ENCODE measurements around the gene SPTBN1. TPM values are rescaled to one million over a fixed set of nuclear protein-coding genes. Genes with fewer than 3 reads are reported as not detected.

SPTBN1 gene
- total RNA-seq, 1 experiment from 2014 or later: 262 TPM

- H4K20me1 ChIP-seq (ENCODE audit: insufficient read depth): no peaks in the 10 kb centered on the region; the same call in none of the 2 replicates
- intact Hi-C loops (cut with micrococcal nuclease; ENCODE audit: unreplicated experiment): no loop called here
- H3K4me3 ChIP-seq: no peak overlapping the region
Measured at GRCh38 chr2:54579682-54580620, 123.8 kb downstream of the SPTBN1 start.

GRCh38 chr2:54581326-54582039 lies 125.4 kb downstream of the SPTBN1 start:
- Histone ChIP-seq H3K27me3 (ENCODE audit: insufficient read depth, low read depth) (no peaks in the 10 kb centered on the region), H3K4me1 (replicated peaks; ENCODE audit: insufficient read depth) (peaks cover 33% of the 10 kb centered on the region), H2AFZ (no peak overlapping the region), H3K79me2 (ENCODE audit: low read depth) (peaks cover 96% of the 10 kb centered on the region), H3K9me2 (ENCODE audit: insufficient read depth) (no peaks in the 10 kb centered on the region), H3K4me3 (no peak overlapping the region), H3F3A (ENCODE audit: insufficient read depth, low read depth) (no peaks in the 10 kb centered on the region; the same call in 1 of the 2 replicates), H3K36me3 (ENCODE audit: low read depth) (peaks cover 4% of the 10 kb centered on the region), H4K20me1 (ENCODE audit: insufficient read depth) (peaks cover 5% of the 10 kb centered on the region; the same call in 1 of the 2 replicates), H3K9me3 (ENCODE audit: insufficient read depth, low read depth) (no peaks in the 10 kb centered on the region), H3K27ac (no peak overlapping the region), H3K4me2 (no peak overlapping the region)
- CTCF ChIA-PET: interaction anchor here (0.5 to 0.6 kb wide), 2 partner anchors 57 to 467 kb away, joined by 3 to 11 read pairs; no protein-coding TSS in a partner anchor
- no peak for DNase-seq
- TF ChIP-seq EZH2 (IDR thresholded peaks at IDR 0.05; ENCODE audit: low read depth) (no peak), CTCF (conservative IDR thresholded peaks at IDR 0.05) (no peak)
- POLR2A ChIA-PET (ENCODE audit: unreplicated experiment): interaction anchor here (0.8 kb wide), 1 partner anchor 359 kb away, joined by 26 read pairs; no protein-coding TSS in a partner anchor
- intact Hi-C loops (cut with micrococcal nuclease; ENCODE audit: unreplicated experiment): no loop called here
- BruUV-seq (replicated peaks): no TSS peak

More at GRCh38 chr2:54579682-54580620, 123.8 kb downstream of the SPTBN1 start:
- no peaks in the 10 kb centered on the region for H3K9me2 ChIP-seq (ENCODE audit: insufficient read depth)
- H3K4me1 ChIP-seq (replicated peaks; ENCODE audit: insufficient read depth): peaks cover 46% of the 10 kb centered on the region
- TF ChIP-seq EZH2 (IDR thresholded peaks at IDR 0.05; ENCODE audit: low read depth): no peak
- TF ChIP-seq CTCF (conservative IDR thresholded peaks at IDR 0.05): no peak
- no peaks in the 10 kb centered on the region for H3K27me3 ChIP-seq (ENCODE audit: insufficient read depth, low read depth)
- peak in 1 of 2 experiments; percentile 77 for DNase-seq
- ChIA-PET CTCF (interaction anchor here (0.6 to 0.7 kb wide), 5 partner anchors 15 to 1030 kb away, joined by 3 to 6 read pairs (median 4); no protein-coding TSS in a partner anchor), POLR2A (ENCODE audit: unreplicated experiment) (interaction anchor here (0.5 to 1.0 kb wide), 2 partner anchors 13 to 477 kb away, joined by 3 to 5 read pairs; no protein-coding TSS in a partner anchor)
- peaks cover 7% of the 10 kb centered on the region for H3F3A ChIP-seq (ENCODE audit: insufficient read depth, low read depth)
- H3K27ac ChIP-seq: peak overlapping the region; percentile 50
- peak overlapping the region; percentile 15 for H3K4me2 ChIP-seq
- H3K9me3 ChIP-seq (ENCODE audit: insufficient read depth, low read depth): no peaks in the 10 kb centered on the region
- H3K36me3 ChIP-seq (ENCODE audit: low read depth): peaks cover 6% of the 10 kb centered on the region
- H2AFZ ChIP-seq: no peak overlapping the region
- peaks cover 96% of the 10 kb centered on the region for H3K79me2 ChIP-seq (ENCODE audit: low read depth)
- BruUV-seq (replicated peaks): no TSS peak

- H3F3A ChIP-seq (ENCODE audit: insufficient read depth, low read depth): no peaks in the 10 kb centered on the region; the same call in 1 of the 2 replicates
- no peak for TF ChIP-seq EZH2 (IDR thresholded peaks at IDR 0.05; ENCODE audit: low read depth)
- no peak for TF ChIP-seq CTCF (conservative IDR thresholded peaks at IDR 0.05)
- H3K36me3 ChIP-seq (ENCODE audit: low read depth): no peaks in the 10 kb centered on the region; the same call in 1 of the 2 replicates
- peaks cover 96% of the 10 kb centered on the region for H3K79me2 ChIP-seq (ENCODE audit: low read depth)
- no peak for DNase-seq
- no TSS peak for BruUV-seq (replicated peaks)
- H4K20me1 ChIP-seq (ENCODE audit: insufficient read depth): peaks cover 7% of the 10 kb centered on the region; the same call in 1 of the 2 replicates
- H3K9me3 ChIP-seq (ENCODE audit: insufficient read depth, low read depth): no peaks in the 10 kb centered on the region
- no peaks in the 10 kb centered on the region for H3K27me3 ChIP-seq (ENCODE audit: insufficient read depth, low read depth)
- ChIA-PET CTCF (interaction anchor here (0.7 kb wide), 1 partner anchor 18 kb away, joined by 3 read pairs; no protein-coding TSS in a partner anchor), POLR2A (ENCODE audit: unreplicated experiment) (no interaction called here)
- no peak overlapping the region for H3K4me3 ChIP-seq
- no peak overlapping the region for H3K4me2 ChIP-seq
- no peak overlapping the region for H2AFZ ChIP-seq
- peaks cover 29% of the 10 kb centered on the region for H3K4me1 ChIP-seq (replicated peaks; ENCODE audit: insufficient read depth)
- no peak overlapping the region for H3K27ac ChIP-seq
- intact Hi-C loops (cut with micrococcal nuclease; ENCODE audit: unreplicated experiment): no loop called here
- no peaks in the 10 kb centered on the region for H3K9me2 ChIP-seq (ENCODE audit: insufficient read depth)
Measured at GRCh38 chr2:54582987-54583386, 126.9 kb downstream of the SPTBN1 start.

Data from PC-9 (cell line).